Naive thymus-derived CD4-positive, alpha-beta T cell (primary cell): Measurements from ENCODE around the gene SCARB2. TPM values are rescaled to one million over a fixed set of nuclear protein-coding genes. Genes with fewer than 3 reads are reported as not detected.
"Not testable (repeated sequence)": the region's sequence is repeated elsewhere in the genome, so short reads cannot be mapped to it uniquely, and the experiment has no call there.

Experiments
- ATAC-seq: fragments of 150-1000 bp; cut with Tn5 transposase; 2 replicates; pipeline ENCODE4 v1.10.0; 2021; ENCODE audit warnings: mild to moderate bottlenecking, moderate library complexity
- CTCF ChIA-PET: fragments of 350-600 bp; sonication (Branson Sonifier 250); formaldehyde crosslinking; loops from one replicate; lab custom pipeline; 2021; ENCODE audit warnings: antibody characterized with exemption; lab: Charles Lee
- POLR2A ChIA-PET: fragments of 350-600 bp; sonication (Branson Sonifier 250); formaldehyde crosslinking; loops from one replicate; lab custom pipeline; 2021; ENCODE audit warnings: antibody characterized with exemption, inconsistent platforms; lab: Charles Lee
- DNase-seq, 9 donors: peaks; one replicate each; pipeline versions ENCODE4 v3.0.0 to v3.0.0-alpha.2; 2020 to 2022; ENCODE audit warnings: mixed read lengths in 1 of 9
- H3K27ac ChIP-seq: one replicate; pipeline ENCODE4 v1.7.0; 2013; ENCODE audit warnings: mild to moderate bottlenecking, low read depth, low read length, moderate library complexity
- H3K27me3 ChIP-seq, 2 donors: one replicate each; pipeline ENCODE4 v1.7.0; 2013; ENCODE audit warnings: low read length in 2 of 2, mild to moderate bottlenecking in 2 of 2, moderate library complexity in 2 of 2; ENCODE audit not compliant: control insufficient read depth in 2 of 2, insufficient read depth in 2 of 2
- H3K36me3 ChIP-seq, 3 experiments: 1 replicate in 2 of 3; 2 replicates in 1 of 3; pipeline ENCODE4 v1.7.0; 2013; ENCODE audit warnings: low read length in 3 of 3, mild to moderate bottlenecking in 3 of 3, moderate library complexity in 1 of 3; ENCODE audit not compliant: insufficient read depth in 3 of 3, control insufficient read depth in 2 of 3
- H3K4me1 ChIP-seq, 2 donors: one replicate each; pipeline ENCODE4 v1.7.0; 2013; ENCODE audit warnings: low read length in 2 of 2, mild to moderate bottlenecking in 2 of 2, moderate library complexity in 1 of 2; ENCODE audit not compliant: control insufficient read depth in 2 of 2, insufficient read depth in 2 of 2
- H3K4me3 ChIP-seq: 2 replicates; pipeline ENCODE4 v1.7.0; 2013; ENCODE audit warnings: mild to moderate bottlenecking, low read length
- H3K9me3 ChIP-seq, 3 experiments: 1 replicate in 2 of 3; 2 replicates in 1 of 3; pipeline ENCODE4 v1.7.0; 2013; ENCODE audit warnings: low read length in 3 of 3; ENCODE audit not compliant: control insufficient read depth in 2 of 3
- H3K27ac Mint-ChIP-seq, 9 donors: one replicate each; pipeline ENCODE4 v1.8.0; 2020 to 2022; ENCODE audit warnings: mixed read lengths in 9 of 9, mild to moderate bottlenecking in 8 of 9, moderate library complexity in 5 of 9, inconsistent platforms in 2 of 9
- H3K27me3 Mint-ChIP-seq, 5 donors: one replicate each; pipeline ENCODE4 v1.8.0; 2021 to 2022; ENCODE audit warnings: mixed read lengths in 5 of 5, mild to moderate bottlenecking in 1 of 5
- H3K36me3 Mint-ChIP-seq, 5 donors: one replicate each; pipeline ENCODE4 v1.8.0; 2020 to 2022; ENCODE audit warnings: mixed read lengths in 5 of 5, mild to moderate bottlenecking in 3 of 5, inconsistent platforms in 1 of 5
- H3K4me1 Mint-ChIP-seq, 7 donors: one replicate each; pipeline ENCODE4 v1.8.0; 2020 to 2022; ENCODE audit warnings: mixed read lengths in 7 of 7, mild to moderate bottlenecking in 3 of 7, inconsistent platforms in 1 of 7
- H3K4me3 Mint-ChIP-seq, 10 donors: one replicate each; pipeline ENCODE4 v1.8.0; 2020 to 2022; ENCODE audit warnings: mild to moderate bottlenecking in 10 of 10, mixed read lengths in 10 of 10, moderate library complexity in 6 of 10, inconsistent platforms in 2 of 10
- H3K9me3 Mint-ChIP-seq, 11 donors: one replicate each; pipeline ENCODE4 v1.8.0; 2020 to 2022; ENCODE audit warnings: mixed read lengths in 11 of 11, mild to moderate bottlenecking in 4 of 11, inconsistent platforms in 1 of 11, moderate library complexity in 1 of 11
- intact Hi-C, 2 donors: fragments of 100-400 bp; cut with micrococcal nuclease; formaldehyde crosslinking; loops; one replicate each; pipeline ENCODE4 v1.15.1; 2023
- polyA plus RNA-seq, 2 donors: library from polyadenylated mRNA; unstranded; fragments of 300-500 nt; fragmentation: Illumina TruSeq; gene quantifications; one replicate each; pipeline ENCODE4 v1.2.3, GENCODE V29; 2021
- total RNA-seq, 6 experiments: library from RNA in 5 of 6; stranded (reverse) in 5 of 6; gene quantifications; 1 replicate in 5 of 6; 2 replicates in 1 of 6; pipeline ENCODE4 v1.2.3 and lab custom pipeline; 2021 to 2026

Gene SCARB2
- total and polyA plus RNA-seq, 7 experiments from 2014 or later: 12.6 to 35.7 (median 26.2) TPM

DNA sequence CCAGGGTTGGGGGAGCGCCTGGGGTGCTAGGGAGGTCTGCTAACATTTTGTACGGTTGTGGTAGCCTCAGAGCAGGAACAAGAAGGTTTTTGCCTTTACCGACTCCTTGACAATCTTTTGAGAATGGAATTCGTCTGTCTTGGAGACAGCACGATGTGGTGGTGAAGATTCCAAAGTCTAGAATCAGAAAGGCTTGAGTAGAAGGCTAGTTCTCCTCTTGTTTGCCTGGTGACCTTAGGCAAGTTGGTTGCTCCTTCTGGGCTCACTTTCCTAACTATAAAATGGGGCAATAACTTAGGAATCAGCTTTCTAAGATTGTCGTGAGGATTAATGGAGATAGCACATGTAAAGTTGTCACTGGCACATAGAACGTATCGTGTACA lies 38.6 kb upstream of the SCARB2 start:
- Histone ChIP-seq H3K9me3 (no peaks in the 10 kb centered on the region), H3K4me3 (no peak overlapping the region), H3K27me3 (peaks cover 9 to 11% of the 10 kb centered on the region in 2 donors), H3K36me3 (no peaks in the 10 kb centered on the region), H3K4me1 (no peaks in the 10 kb centered on the region), H3K27ac (no peak overlapping the region)
- H3K4me1 Mint-ChIP-seq: peaks cover 4 to 10% (median 7%) of the 10 kb centered on the region in 7 donors
- H3K27me3 Mint-ChIP-seq: peaks cover 67 to 80% (median 72%) of the 10 kb centered on the region in 5 donors
- H3K9me3 Mint-ChIP-seq: peaks cover 0 to 2% (median 0%) of the 10 kb centered on the region in 11 donors
- H3K36me3 Mint-ChIP-seq: no peaks in the 10 kb centered on the region
- ChIA-PET CTCF (interaction anchor here (0.6 to 1.0 kb wide), 2 partner anchors 127 to 253 kb away, joined by 3 read pairs; no protein-coding TSS in a partner anchor), POLR2A (no interaction called here)
- ATAC-seq (no peak), DNase-seq (no peak)
- H3K4me3 Mint-ChIP-seq: peak overlapping the region in 5 of 10 donors; percentile 40 to 88 (median 82)
- intact Hi-C loops: loop anchor here in 1 of 2 donors (10.0 kb wide), 1 partner anchor 67 kb away; no protein-coding TSS in a partner anchor
- no peak overlapping the region for H3K27ac Mint-ChIP-seq

DNA sequence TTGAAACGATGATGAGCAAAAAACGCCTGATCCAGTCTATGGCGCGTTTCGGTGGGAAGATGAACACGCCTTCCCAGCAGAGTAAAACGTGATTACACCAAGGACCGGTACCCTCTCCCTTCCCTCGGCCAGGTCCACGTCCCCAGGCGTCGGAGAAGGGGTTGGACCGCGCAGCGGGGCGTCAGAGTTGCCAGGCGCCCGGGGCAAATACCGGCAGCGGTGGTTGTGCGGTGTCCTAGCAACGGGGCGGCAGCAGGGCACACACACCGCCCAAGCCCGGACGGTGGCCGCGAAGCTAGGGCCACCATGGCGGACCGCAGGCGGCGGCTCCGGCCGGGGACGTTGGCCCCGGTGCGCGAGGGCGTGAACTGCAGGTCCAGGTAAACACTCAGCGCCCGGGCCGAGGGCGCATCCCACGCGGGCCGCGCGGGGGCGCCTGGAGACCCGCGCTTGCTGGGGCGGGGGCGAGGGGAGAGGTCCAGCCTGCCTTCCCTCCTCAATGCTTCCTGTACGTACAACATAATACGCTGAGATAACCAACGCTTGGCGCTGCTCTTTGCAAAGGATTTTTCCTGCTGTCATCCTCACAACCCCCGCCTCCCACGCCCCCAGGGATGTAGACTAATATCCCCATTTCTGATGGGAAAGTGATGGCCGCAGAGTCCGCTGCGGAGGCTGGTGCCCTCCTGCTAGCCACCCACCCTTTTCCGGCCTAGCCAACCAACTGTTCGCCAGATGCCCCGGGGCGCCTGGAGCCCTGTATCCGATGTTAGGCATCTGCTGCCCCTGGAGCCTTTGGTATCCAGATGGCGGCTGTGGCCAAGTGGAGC lies 38.0 kb upstream of the SCARB2 start, which contains the start of gene FAM47E:
Gene FAM47E (plus strand): TSS at position 281 of the 830 bp plus-strand sequence. CDS start 26 bp downstream, at position 307.
- ChIA-PET CTCF (interaction anchor here (0.6 to 1.4 kb wide), 3 partner anchors 126 to 254 kb away, joined by 3 to 6 read pairs (median 3); no protein-coding TSS in a partner anchor), POLR2A (no interaction called here)
- Histone ChIP-seq H3K27me3 (peaks cover 9 to 11% of the 10 kb centered on the region in 2 donors), H3K9me3 (no peaks in the 10 kb centered on the region), H3K4me3 (peak within 1 kb of the TSS; percentile 51), H3K27ac (no peak within 1 kb of the TSS), H3K36me3 (no peaks in the 10 kb centered on the region), H3K4me1 (no peaks in the 10 kb centered on the region)
- Mint-ChIP-seq H3K36me3 (no peaks in the 10 kb centered on the region), H3K27me3 (peaks cover 69 to 83% (median 75%) of the 10 kb centered on the region in 5 donors), H3K4me3 (peak within 1 kb of the TSS; percentile 73 to 89 (median 82)), H3K9me3 (peaks cover 0 to 4% (median 0%) of the 10 kb centered on the region in 11 donors), H3K27ac (peak within 1 kb of the TSS in 1 of 9 donors; percentile 32), H3K4me1 (peaks cover 4 to 10% (median 7%) of the 10 kb centered on the region in 7 donors)
- DNase-seq (peak; percentile 7 to 34 (median 26)), ATAC-seq (peak; percentile 86)
- intact Hi-C loops: loop anchor here (1.0 to 10.0 kb wide), 4 partner anchors 38 to 127 kb away; partner anchors contain the start of gene SCARB2 (in 1 of the 2)

DNA sequence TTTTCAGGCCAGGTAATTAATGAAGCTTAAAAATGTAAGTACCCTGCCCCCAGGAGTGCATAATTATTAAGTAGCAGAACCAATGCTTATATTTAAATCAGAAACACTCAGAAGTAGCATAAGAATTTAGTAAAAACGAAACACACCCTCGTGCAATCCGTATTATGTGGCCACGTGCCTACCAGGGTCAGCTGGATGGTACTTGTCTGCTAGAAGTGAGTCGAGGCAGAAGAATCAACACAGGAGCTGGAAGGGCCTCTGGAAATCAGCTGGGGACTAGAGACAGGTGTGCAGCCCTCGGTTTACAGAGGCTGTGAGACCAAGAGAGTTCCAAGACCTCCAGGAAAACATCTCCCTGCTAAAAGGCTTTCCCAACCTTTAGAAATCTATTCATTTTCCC lies 37.3 kb upstream of the SCARB2 start:
- Histone ChIP-seq H3K27ac (no peak overlapping the region), H3K27me3 (peaks cover 9 to 11% of the 10 kb centered on the region in 2 donors), H3K4me1 (no peaks in the 10 kb centered on the region), H3K36me3 (no peaks in the 10 kb centered on the region), H3K9me3 (no peaks in the 10 kb centered on the region), H3K4me3 (peak overlapping the region; percentile 51)
- intact Hi-C loops: loop anchor here (1.0 to 10.0 kb wide), 4 partner anchors 38 to 127 kb away; partner anchors contain the start of gene SCARB2 (in 1 of the 2)
- peak in 2 of 9 donors; percentile 0 to 3 for DNase-seq
- peaks cover 0 to 4% (median 0%) of the 10 kb centered on the region in 11 donors for H3K9me3 Mint-ChIP-seq
- peak overlapping the region in 1 of 9 donors; percentile 32 for H3K27ac Mint-ChIP-seq
- no peaks in the 10 kb centered on the region for H3K36me3 Mint-ChIP-seq
- H3K27me3 Mint-ChIP-seq: peaks cover 71 to 80% (median 74%) of the 10 kb centered on the region in 5 donors
- ATAC-seq: no peak
- ChIA-PET POLR2A (no interaction called here), CTCF (interaction anchor here (0.8 to 1.4 kb wide), 2 partner anchors 126 to 128 kb away, joined by 3 to 6 read pairs; no protein-coding TSS in a partner anchor)
- H3K4me1 Mint-ChIP-seq: peaks cover 4 to 10% (median 7%) of the 10 kb centered on the region in 7 donors
- H3K4me3 Mint-ChIP-seq: peak overlapping the region; percentile 73 to 89 (median 82)

DNA sequence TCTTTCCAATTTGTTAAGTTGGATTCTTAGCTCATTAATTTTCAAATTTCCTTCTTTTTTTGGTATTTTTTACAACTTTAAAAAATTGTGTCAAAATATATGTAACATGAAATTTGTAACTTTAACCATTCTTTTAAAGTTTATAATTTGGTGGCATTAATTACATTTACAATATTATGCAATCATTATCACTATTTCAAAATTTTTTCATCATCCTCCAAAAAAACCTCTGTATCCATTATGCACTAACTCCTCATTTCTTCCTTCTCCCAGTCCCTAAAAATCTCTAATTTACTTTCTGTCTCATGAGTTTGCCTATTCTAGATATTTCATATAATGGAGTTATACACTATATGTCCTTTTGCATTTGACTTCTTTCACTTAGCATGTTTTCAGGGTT lies 33.2 kb upstream of the SCARB2 start:
- Histone ChIP-seq H3K27me3 (peaks cover 9 to 11% of the 10 kb centered on the region in 2 donors), H3K9me3 (no peaks in the 10 kb centered on the region), H3K4me3 (no peak overlapping the region), H3K4me1 (no peaks in the 10 kb centered on the region), H3K36me3 (no peaks in the 10 kb centered on the region), H3K27ac (no peak overlapping the region)
- ATAC-seq: no peak
- Mint-ChIP-seq H3K36me3 (peaks cover 0 to 5% (median 0%) of the 10 kb centered on the region in 5 donors), H3K4me3 (no peak overlapping the region), H3K27ac (no peak overlapping the region), H3K9me3 (peaks cover 0 to 10% (median 3%) of the 10 kb centered on the region in 11 donors), H3K27me3 (peaks cover 51 to 62% (median 55%) of the 10 kb centered on the region in 5 donors), H3K4me1 (peaks cover 4 to 10% (median 7%) of the 10 kb centered on the region in 7 donors)
- intact Hi-C loops: no loop called here
- POLR2A ChIA-PET: no interaction called here
- CTCF ChIA-PET: no interaction called here
- DNase-seq: no peak

DNA sequence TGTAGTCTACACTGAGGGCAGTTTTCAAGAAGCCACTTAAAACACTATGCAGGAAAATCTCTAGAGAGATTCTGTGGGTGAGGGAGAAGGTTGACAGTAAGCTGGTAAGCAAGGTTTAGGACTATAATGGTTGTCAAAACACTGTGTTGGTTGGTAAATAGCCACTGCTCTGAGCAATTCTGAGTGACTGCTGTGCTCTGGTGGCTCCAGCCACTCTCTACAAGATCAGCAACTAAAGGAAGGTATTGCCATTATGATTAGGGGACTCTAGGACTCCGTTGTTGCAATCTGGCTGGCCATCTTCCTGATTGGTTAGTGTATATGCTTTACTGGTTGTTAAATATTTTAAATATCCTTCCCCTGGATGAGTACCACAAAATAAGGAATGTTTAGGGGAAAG lies 32.4 kb upstream of the SCARB2 start:
- Histone ChIP-seq H3K4me1 (no peaks in the 10 kb centered on the region), H3K36me3 (no peaks in the 10 kb centered on the region), H3K27ac (no peak overlapping the region), H3K4me3 (no peak overlapping the region), H3K27me3 (peaks cover 3 to 7% of the 10 kb centered on the region in 2 donors), H3K9me3 (peaks cover 0 to 2% (median 0%) of the 10 kb centered on the region in 3 experiments)
- DNase-seq (no peak), ATAC-seq (no peak)
- peaks cover 0 to 5% (median under 1%) of the 10 kb centered on the region in 5 donors for H3K36me3 Mint-ChIP-seq
- peaks cover 0 to 5% (median 3%) of the 10 kb centered on the region in 7 donors for H3K4me1 Mint-ChIP-seq
- peaks cover 0 to 13% (median 6%) of the 10 kb centered on the region in 11 donors for H3K9me3 Mint-ChIP-seq
- POLR2A ChIA-PET: no interaction called here
- H3K4me3 Mint-ChIP-seq: no peak overlapping the region
- peaks cover 51 to 56% (median 53%) of the 10 kb centered on the region in 5 donors for H3K27me3 Mint-ChIP-seq
- H3K27ac Mint-ChIP-seq: no peak overlapping the region
- intact Hi-C loops: no loop called here
- CTCF ChIA-PET: no interaction called here

DNA sequence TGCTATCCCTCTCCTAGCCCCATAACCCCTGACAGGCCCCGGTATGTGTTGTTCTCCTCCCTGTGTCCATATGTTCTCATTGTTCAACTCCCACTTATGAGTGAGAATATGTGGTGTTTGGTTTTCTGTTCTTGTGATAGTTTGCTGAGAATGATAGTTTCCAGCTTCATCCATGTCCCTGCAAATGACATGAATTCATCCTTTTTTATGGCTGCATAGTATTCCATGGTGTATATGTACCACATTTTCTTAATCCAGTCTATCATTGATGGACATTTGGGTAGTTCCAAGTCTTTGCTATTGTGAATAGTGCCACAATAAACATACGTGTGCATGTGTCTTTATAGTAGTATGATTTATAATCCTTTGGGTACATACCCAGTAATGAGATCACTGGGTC lies 30.3 kb upstream of the SCARB2 start:
- peaks cover 0 to 12% (median 0%) of the 10 kb centered on the region in 3 experiments for H3K9me3 ChIP-seq
- H3K4me3 Mint-ChIP-seq, H3K4me3 ChIP-seq, DNase-seq, intact Hi-C loops, ATAC-seq, H3K36me3 Mint-ChIP-seq, H3K4me1 ChIP-seq, H3K27ac ChIP-seq, H3K4me1 Mint-ChIP-seq, H3K27me3 ChIP-seq, H3K27ac Mint-ChIP-seq, H3K36me3 ChIP-seq, POLR2A ChIA-PET, CTCF ChIA-PET: not testable (repeated sequence)
- Mint-ChIP-seq H3K27me3 (peaks cover 34 to 53% (median 36%) of the 10 kb centered on the region in 5 donors), H3K9me3 (peaks cover 8 to 32% (median 21%) of the 10 kb centered on the region in 11 donors)
